ENCODE measurements around the gene PBX3. TPM values are rescaled to one million over a fixed set of nuclear protein-coding genes. Genes with fewer than 3 reads are reported as not detected.

Gene PBX3
- total RNA-seq, 1 experiment from 2014 or later: 46.0 TPM

GRCh38 chr9:125701351-125701750 lies 45.8 kb upstream of the PBX3 start:
- WGBS (ENCODE audit: extremely low coverage, insufficient read length, low lambda C conversion rate): no CpG with 5 or more reads among the region's 6 CpGs

More at GRCh38 chr9:125701351-125701750, 45.8 kb upstream of the PBX3 start:
- Histone ChIP-seq H3K56ac (ENCODE audit: insufficient read length, low read depth, low read length) (no peak overlapping the region), H3T11ph (ENCODE audit: low read length) (no peak overlapping the region), H3K23me2 (ENCODE audit: insufficient read length, low read depth, low read length, poor library complexity, severe bottlenecking) (peaks cover under 1% of the 10 kb centered on the region), H3K4me2 (ENCODE audit: insufficient read depth, insufficient read length, low read length) (peak overlapping the region; percentile 11), H4K20me1 (ENCODE audit: control insufficient read depth, insufficient read depth, insufficient read length) (no peaks in the 10 kb centered on the region), H3K79me1 (ENCODE audit: insufficient read depth, low read depth, low read length, poor library complexity, severe bottlenecking) (peaks cover 13% of the 10 kb centered on the region), H4K8ac (replicated peaks; ENCODE audit: insufficient read length, low read depth, low read length) (no peak overlapping the region), H3K4me1 (ENCODE audit: insufficient read depth, low read length) (peaks cover 6% of the 10 kb centered on the region; the same call in 1 of the 2 replicates), H3K9me3 (ENCODE audit: control insufficient read depth, low read depth, low read length) (no peaks in the 10 kb centered on the region), H4K5ac (ENCODE audit: insufficient read length, low read depth, low read length) (no peak overlapping the region), H3K79me2 (ENCODE audit: insufficient read depth, low read length) (peaks cover 35% of the 10 kb centered on the region; the same call in 1 of the 2 replicates), H3K14ac (ENCODE audit: insufficient read depth, low read length) (no peak overlapping the region), H3K9ac (ENCODE audit: extremely low read depth, insufficient read length, low read length) (no peak overlapping the region), H2BK20ac (ENCODE audit: low read depth, low read length, poor library complexity, severe bottlenecking) (no peak overlapping the region), H3K27me3 (ENCODE audit: insufficient read depth, low read length) (no peaks in the 10 kb centered on the region), H2BK15ac (ENCODE audit: low read depth, low read length) (no peak overlapping the region), H3K4ac (ENCODE audit: low read depth, low read length) (no peak overlapping the region), H3K23ac (ENCODE audit: insufficient read length, low read depth, low read length) (no peak overlapping the region), H2AK5ac (ENCODE audit: insufficient read length, low read length) (no peak overlapping the region), H3K27ac (ENCODE audit: insufficient read length, low read depth, low read length) (peak overlapping the region; percentile 66), H2BK12ac (ENCODE audit: insufficient read length, low read depth, low read length) (no peak overlapping the region), H4K91ac (ENCODE audit: insufficient read length, low read depth, low read length) (no peak overlapping the region), H2BK120ac (ENCODE audit: low read depth, low read length, poor library complexity, severe bottlenecking) (no peak overlapping the region), H2BK5ac (ENCODE audit: insufficient read length, low read length) (no peak overlapping the region), H3K18ac (ENCODE audit: insufficient read length, low read depth, low read length) (no peak overlapping the region), H2AFZ (ENCODE audit: low read length) (no peak overlapping the region)
- Mint-ChIP-seq H3K36me3 (ENCODE audit: insufficient read depth in 1 of 3, low read depth in 3 of 3) (no peaks in the 10 kb centered on the region), H3K4me3 (peak overlapping the region in 1 of 2 experiments; percentile 50; a peak in 2 of 5 replicates), H3K4me1 (peaks cover 35 to 47% of the 10 kb centered on the region in 2 experiments), H3K27ac (peak overlapping the region in 2 of 3 experiments; percentile 95 to 96; a peak in 5 of 7 replicates), H3K27me3 (ENCODE audit: low read depth) (no peaks in the 10 kb centered on the region), H3K9me3 (no peaks in the 10 kb centered on the region)
- DNase-seq: peak; percentile 50
- no peak for TF ChIP-seq CTCF (conservative IDR thresholded peaks at IDR 0.05)
